Right ventricle myocardium inferior (tissue), 1 donor: ENCODE results near the gene ART1. TPM values are rescaled to one million over a fixed set of nuclear protein-coding genes. Genes with fewer than 3 reads are reported as not detected.

ENCODE experiments used
- ATAC-seq: fragments of 200-7000 bp; cut with Tn5 transposase; one replicate; pipeline ENCODE4 v1.9.1; 2020; ENCODE audit warnings: mild to moderate bottlenecking, moderate library complexity
- DNase-seq: peaks from one replicate; pipeline ENCODE4 v3.0.0; 2021; ENCODE audit errors: missing footprints
- intact Hi-C: fragments of 100-400 bp; cut with DNase I; formaldehyde crosslinking; loops from one replicate; pipeline ENCODE4 v1.11.0; 2022
- total RNA-seq: library from RNA; stranded (reverse); fragmentation: NEBNext Ultra II Directional; extraction: Animal tissue kit (Norgen Biotek cat#: 25700); gene quantifications from one replicate; pipeline ENCODE4 v1.2.1, GENCODE V29; 2021
- donor health status: DM: no; HTN: yes; CAD: no; lungs with severe emphysema.

The ART1 gene
- total RNA-seq, 1 donor from 2014 or later = 1.7 TPM

DNA sequence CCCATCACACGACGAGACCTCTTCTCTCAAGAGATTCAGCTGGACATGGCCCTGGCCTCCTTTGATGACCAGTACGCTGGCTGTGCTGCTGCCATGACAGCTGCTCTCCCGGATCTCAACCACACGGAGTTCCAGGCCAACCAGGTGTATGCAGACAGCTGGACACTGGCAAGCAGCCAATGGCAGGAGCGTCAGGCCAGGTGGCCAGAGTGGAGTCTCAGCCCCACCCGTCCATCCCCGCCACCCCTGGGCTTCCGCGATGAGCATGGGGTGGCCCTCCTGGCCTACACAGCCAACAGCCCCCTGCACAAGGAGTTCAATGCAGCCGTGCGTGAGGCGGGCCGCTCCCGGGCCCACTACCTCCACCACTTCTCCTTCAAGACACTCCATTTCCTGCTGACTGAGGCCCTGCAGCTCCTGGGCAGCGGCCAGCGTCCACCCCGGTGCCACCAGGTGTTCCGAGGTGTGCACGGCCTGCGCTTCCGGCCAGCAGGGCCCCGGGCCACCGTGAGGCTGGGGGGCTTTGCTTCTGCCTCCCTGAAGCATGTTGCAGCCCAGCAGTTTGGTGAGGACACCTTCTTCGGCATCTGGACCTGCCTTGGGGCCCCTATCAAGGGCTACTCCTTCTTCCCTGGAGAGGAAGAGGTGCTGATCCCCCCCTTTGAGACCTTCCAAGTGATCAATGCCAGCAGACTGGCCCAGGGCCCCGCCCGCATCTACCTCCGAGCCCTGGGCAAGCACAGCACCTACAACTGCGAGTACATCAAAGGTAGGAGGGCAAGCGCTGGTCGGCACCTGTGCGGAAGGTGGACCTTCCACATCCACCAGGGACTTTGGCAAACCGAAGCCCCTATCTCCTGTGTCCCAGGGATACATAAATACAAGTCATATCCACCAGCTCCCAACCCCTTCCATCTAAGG lies 14.9 kb downstream of the ART1 start:
- intact Hi-C loops = no loop called here
- no peak for ATAC-seq
- no peak for DNase-seq

GRCh38 chr11:3660960-3661359 lies 16.0 kb downstream of the ART1 start:
- DNase-seq (no peak), ATAC-seq (no peak)
- intact Hi-C loops = no loop called here

DNA sequence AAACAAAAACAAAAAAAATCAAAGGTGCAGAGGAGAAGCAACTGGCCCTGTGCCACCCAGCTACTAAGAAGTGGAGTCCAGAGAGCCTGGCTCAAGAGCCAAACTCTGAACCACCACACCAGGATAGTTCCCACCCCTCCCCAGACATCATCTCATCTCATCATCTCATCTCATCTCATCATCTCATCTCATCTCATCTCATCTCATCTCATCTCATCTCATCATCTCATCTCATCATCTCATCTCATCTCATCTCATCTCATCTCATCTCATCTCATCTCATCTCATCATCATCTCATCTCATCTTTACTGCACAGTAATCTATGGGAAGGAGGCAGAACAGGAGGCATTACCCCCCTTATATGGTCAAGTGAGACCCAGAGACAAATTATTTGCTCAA lies 17.9 kb downstream of the ART1 start:
- DNase-seq (no peak), ATAC-seq (no peak)
- intact Hi-C loops = no loop called here

GRCh38 chr11:3664032-3664630 lies 19.2 kb downstream of the ART1 start:
- ATAC-seq = no peak
- intact Hi-C loops = no loop called here

GRCh38 chr11:3665336-3666022 lies 20.6 kb downstream of the ART1 start:
- DNase-seq (no peak), ATAC-seq (no peak)
- intact Hi-C loops = no loop called here

More at GRCh38 chr11:3664032-3664630, 19.2 kb downstream of the ART1 start:
- DNase-seq = no peak

- DNase-seq (no peak), ATAC-seq (no peak)
- intact Hi-C loops = no loop called here
These were observed 21.1 kb downstream of the ART1 start for GRCh38 chr11:3666023-3666530.

- no peak for ATAC-seq
- intact Hi-C loops = no loop called here
- no peak for DNase-seq
These were observed 22.5 kb downstream of the ART1 start for GRCh38 chr11:3667149-3668035.

- DNase-seq = no peak
These were observed 24.2 kb downstream of the ART1 start for GRCh38 chr11:3669128-3669527.

DNA sequence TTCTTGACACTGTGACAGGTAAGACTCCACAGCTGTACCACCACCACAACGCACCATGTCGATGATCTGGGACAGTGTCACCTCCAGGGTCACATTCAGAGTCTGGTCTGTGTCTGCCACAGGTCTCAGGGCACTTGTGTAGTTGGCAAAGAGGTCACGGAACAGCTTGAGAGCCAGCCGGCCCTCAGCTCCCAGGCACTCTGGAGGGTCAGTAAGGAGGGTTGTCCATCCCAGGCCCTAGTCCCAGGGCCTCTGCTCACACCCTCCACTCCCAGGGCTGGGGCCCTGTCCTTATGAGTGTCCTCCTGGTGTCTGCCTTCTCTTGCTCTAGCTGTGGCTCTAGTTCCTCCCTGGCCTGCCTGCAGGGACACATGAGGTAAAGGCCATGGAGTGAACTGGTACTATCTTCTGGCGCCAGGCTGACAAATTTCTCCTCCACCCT lies 24.8 kb downstream of the ART1 start:
- intact Hi-C loops = no loop called here
- ATAC-seq (peak; percentile 86), DNase-seq (no peak)

More at GRCh38 chr11:3669128-3669527, 24.2 kb downstream of the ART1 start:
- intact Hi-C loops = no loop called here
- ATAC-seq = peak; percentile 14

GRCh38 chr11:3671334-3672254 lies 26.7 kb downstream of the ART1 start, which contains the start of gene CHRNA10:
TSS of gene CHRNA10 (minus strand) at chr11:3671384. CDS start at chr11:3671312, 72 bp downstream.
- DNase-seq (no peak), ATAC-seq (no peak)
- intact Hi-C loops = no loop called here

- intact Hi-C loops = no loop called here
- DNase-seq (no peak), ATAC-seq (no peak)
These were observed 29.3 kb downstream of the ART1 start for GRCh38 chr11:3674189-3674588.

DNA sequence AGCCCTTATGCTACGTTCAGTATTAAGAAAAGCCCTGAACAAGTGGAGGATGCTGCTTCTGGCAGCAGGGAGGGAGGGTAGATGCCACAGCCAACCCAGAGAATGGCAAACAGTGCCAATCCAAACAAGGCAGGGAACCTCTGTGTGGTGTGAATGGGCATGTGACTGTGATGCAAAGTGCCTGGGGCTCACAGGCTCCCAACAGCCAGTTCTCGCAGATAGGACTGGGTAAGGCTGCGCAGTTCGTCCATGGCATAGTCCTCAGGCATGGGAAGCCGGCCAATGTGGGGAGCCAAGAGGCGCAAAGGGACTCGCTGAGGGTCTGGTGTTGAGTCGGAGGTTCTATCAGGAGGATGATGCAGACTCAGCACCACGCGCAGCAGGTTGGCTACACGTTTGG lies 31.0 kb downstream of the ART1 start:
- intact Hi-C loops = no loop called here
- no peak for DNase-seq
- ATAC-seq = no peak

DNA sequence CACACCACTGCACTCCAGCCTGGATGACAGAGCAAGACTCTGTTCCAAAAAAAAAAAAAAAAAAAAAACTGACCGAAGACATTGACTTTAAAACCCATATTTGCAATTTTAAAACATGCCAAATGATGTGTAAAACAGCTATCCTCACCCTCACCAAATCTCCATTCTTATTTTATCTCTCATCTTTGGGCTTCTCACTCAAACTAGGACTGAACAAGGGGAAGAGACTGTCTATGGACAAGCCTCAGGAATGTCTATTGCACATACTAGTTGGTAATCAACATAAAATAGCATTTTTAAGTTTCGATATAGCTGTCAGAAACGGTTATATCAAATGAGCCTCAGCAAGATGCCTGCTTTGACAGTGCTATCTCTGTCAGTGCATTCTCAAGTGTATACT lies 34.1 kb downstream of the ART1 start:
- DNase-seq = no peak
- intact Hi-C loops = no loop called here
- no peak for ATAC-seq

GRCh38 chr11:3683039-3683438 lies 38.1 kb downstream of the ART1 start:
- peak; percentile 69 for ATAC-seq
- no peak for DNase-seq
- intact Hi-C loops = loop anchor here (5.0 kb wide), 1 partner anchor 41 kb away; the partner anchor contains the start of gene ART5

DNA sequence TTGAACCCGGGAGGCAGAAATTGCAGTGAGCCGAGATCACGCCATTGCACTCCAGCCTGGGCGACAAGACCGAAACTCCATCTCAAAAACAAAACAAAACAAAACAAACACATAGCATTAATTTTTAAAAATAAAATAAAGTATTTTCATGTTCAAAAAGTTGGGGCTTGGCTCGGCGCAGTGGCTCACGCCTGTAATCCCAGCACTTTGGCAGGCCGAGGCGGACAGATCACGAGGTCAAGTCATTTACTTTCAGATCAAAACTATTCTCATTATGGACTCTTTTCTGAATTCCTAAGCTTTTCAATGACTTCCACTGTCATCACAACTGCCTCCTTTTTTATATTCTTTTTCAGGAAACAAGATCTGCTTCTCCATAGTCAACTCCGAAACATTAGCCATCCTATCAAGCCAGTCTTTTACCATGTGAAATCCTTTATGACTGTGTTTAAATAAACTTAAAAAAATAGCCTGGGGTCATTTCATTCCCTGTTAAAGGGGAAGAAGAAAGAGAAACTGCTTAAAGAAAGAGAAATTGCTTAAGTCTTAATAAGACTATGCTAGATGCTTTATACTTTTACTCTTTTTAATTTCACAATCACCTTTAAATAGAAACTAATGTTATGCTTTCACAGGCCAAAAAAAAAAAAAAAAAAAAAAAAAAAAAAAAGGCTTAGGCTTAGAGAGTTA lies 39.3 kb downstream of the ART1 start:
- intact Hi-C loops = loop anchor here (5.0 kb wide), 1 partner anchor 42 kb away; the partner anchor contains the start of gene ART5
- DNase-seq = no peak
- ATAC-seq = no peak

DNA sequence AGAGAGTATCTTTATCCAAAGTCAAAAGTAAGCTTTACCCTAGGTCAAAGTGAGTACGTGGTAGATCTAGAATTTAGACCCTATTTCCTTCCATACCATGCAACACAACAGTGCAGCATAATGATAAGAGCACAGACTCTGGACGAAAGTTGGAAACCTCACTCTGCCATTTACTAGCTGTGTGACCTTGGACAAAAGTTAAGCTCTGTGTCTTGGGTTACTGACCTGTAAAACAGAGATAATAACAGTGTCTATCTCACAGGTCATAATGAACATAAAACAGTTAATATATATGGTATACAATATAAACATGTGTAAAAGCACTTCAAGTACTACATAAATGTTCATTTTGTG lies 39.9 kb downstream of the ART1 start:
- no peak for ATAC-seq
- intact Hi-C loops = loop anchor here (5.0 kb wide), 1 partner anchor 42 kb away; the partner anchor contains the start of gene ART5
- no peak for DNase-seq

- ATAC-seq = peak; percentile 62
- intact Hi-C loops = no loop called here
These were observed 41.0 kb downstream of the ART1 start for GRCh38 chr11:3685923-3686322.

More at GRCh38 chr11:3685923-3686322, 41.0 kb downstream of the ART1 start:
- no peak for DNase-seq
